ENCODE data around the gene CALD1. TPM values are rescaled to one million over a fixed set of nuclear protein-coding genes. Genes with fewer than 3 reads are reported as not detected.
"Not testable (repeated sequence)": the region's sequence is repeated elsewhere in the genome, so short reads cannot be mapped to it uniquely, and the experiment has no call there.

CALD1 gene
- polyA plus RNA-seq, 4 donors = 201 to 501 (median 268) TPM

GRCh38 chr7:134942690-134943466 is 163.4 kb downstream of the CALD1 start:
- DNase-seq (ENCODE audit: low read depth in 4 of 4, low spot score in 3 of 4) = no peak

DNA sequence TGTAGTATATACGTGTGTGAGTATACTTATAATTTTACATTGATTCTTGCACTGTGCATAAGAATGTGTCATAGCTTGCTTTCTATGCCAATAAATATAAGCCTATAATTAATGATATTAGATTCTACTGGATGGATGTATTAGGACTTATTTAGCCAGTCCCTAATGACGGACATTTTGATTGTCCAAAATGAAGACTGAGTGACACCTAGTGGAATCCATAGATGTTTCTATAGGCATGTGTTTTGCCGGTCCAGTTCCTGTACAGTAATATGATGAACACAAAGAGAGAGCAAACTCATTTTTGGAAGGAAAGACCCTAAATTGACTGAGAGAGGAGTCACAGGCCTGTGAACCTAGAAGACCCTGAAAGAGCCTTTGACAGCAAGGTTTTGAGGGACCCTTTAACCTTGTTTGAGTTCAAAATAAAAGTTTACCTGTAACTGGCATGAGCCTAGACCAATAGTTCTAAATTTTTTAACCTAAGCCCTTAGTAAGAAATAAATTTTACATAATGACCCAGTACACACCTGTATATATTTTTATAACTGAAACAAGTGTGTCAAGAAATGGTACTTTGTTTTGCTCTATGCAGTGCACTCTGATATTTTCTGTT is 164.5 kb downstream of the CALD1 start:
- DNase-seq (ENCODE audit: low read depth in 4 of 4, low spot score in 3 of 4) = no peak

- DNase-seq (ENCODE audit: low read depth in 4 of 4, low spot score in 3 of 4) = no peak
These were observed 166.3 kb downstream of the CALD1 start for GRCh38 chr7:134945691-134946090.

- DNase-seq (ENCODE audit: low read depth in 4 of 4, low spot score in 3 of 4) = no peak
These were observed 166.8 kb downstream of the CALD1 start for GRCh38 chr7:134946260-134946659.

DNA sequence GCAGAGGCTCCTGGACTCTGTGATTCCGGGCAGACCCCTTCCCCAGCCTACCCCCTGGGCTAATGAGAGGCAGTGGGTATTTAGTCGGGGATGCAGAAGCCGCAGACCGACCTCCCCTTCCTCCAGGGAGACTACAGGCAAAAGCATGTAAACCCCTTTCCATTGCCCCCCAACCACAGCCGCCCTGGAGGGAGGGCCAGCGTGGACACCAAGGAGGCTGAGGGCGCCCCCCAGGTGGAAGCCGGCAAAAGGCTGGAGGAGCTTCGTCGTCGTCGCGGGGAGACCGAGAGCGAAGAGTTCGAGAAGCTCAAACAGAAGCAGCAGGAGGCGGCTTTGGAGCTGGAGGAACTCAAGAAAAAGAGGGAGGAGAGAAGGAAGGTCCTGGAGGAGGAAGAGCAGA is 167.9 kb downstream of the CALD1 start:
- no peak for DNase-seq (ENCODE audit: low read depth in 4 of 4, low spot score in 3 of 4)

DNA sequence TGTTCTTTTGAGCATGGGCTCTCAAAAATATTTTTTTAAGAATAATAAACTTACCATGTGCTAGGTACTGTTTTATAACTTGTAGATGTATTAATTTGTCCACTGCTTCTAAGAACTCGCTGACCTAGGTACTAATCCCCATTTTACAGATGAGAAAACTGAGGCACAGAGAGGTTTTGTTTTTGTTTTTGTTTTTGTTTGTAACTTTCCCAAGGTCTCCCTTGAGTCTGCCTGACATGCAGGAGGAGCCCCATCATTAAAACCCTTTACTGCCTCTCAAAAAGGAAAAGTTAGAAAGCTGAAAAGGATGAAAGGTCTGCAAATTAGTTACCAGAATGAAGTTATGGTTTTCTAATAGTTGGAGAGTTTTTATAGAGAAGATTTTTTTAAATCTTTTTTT is 168.4 kb downstream of the CALD1 start:
- no peak for DNase-seq (ENCODE audit: low read depth in 4 of 4, low spot score in 3 of 4)

- DNase-seq (ENCODE audit: low read depth in 4 of 4, low spot score in 3 of 4) = no peak
These were observed 168.8 kb downstream of the CALD1 start for GRCh38 chr7:134948246-134948645.

DNA sequence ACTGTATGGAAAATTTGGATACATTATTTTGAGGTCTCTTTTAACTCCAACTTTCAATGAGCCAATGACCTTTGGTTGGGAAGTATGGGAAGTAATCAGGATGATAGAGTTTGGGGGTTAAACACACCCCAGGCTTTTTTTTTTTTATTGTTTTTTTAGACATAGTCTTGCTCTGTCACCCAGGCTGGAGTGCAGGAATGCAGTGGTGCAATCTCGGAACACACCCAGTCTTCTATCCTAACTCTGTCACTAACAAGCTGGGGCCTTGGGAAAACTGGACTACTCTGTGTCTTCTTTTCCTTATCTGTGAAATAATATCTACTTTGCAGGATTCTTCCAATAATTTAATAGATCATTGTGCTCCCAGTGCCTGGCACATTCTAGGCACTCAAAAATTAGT is 169.3 kb downstream of the CALD1 start:
- DNase-seq (ENCODE audit: low read depth in 4 of 4, low spot score in 3 of 4) = no peak

GRCh38 chr7:134949171-134949570 is 169.7 kb downstream of the CALD1 start:
- DNase-seq (ENCODE audit: low read depth in 4 of 4, low spot score in 3 of 4) = no peak

DNA sequence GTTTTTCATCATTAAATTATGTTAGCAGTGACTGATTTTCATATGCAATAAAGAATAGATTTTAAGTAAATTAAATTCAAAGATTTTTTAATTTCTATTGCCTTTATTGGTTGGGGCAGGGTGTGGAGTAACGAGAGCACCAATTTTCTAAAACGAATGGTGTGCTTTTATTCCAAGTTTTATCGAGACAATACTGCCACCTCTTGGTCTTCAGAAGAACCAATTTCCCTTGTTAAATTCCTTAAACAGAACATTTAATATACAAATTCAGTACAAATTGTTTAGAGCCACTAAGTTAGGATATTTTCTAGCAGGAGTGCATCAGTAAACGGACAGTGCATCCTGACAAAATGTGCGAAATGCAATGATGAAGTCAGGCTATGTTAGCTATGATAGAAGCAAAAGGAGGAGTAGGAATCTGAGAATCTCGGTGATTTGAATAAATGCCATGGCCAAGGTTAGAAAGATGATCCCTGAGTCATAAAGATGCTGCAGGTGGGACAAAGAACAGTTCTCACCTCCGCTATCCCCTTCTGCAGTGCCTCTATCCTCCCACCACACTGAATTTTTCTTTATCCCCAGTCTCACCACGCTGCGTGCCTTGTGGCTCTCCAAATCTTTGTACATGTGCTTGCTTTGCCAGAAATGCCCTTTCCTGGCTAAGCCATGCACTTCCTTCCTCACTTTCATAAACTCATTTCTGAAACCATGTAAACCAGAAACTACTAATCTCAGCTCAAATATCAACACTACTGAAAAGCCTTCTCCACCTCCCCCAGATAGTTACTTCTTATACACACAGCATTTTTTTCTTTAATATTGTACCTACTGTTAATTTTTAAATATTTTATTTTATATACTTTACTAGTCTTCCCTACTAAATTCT is 175.0 kb downstream of the CALD1 start:
- no peak for DNase-seq (ENCODE audit: low read depth in 4 of 4, low spot score in 3 of 4)

GRCh38 chr7:134957005-134957404 is 177.6 kb downstream of the CALD1 start:
- DNase-seq (ENCODE audit: low read depth in 4 of 4, low spot score in 3 of 4) = no peak

DNA sequence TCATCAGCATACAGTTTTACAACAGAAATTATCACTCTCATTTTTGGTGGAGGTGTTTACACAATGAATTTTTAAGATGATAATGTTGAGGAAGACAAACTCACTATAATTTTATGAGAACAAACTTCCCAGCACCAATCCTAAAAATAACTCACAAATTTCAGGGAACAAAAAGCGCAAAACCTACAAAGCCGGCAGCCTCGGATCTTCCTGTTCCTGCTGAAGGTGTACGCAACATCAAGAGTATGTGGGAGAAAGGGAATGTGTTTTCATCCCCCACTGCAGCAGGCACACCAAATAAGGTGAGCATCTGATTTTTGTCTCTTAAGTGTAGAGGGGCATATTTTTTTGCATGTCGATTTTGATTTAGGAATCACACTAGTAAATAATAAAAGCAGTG is 180.4 kb downstream of the CALD1 start:
- DNase-seq (ENCODE audit: low read depth in 4 of 4, low spot score in 3 of 4) = no peak

DNA sequence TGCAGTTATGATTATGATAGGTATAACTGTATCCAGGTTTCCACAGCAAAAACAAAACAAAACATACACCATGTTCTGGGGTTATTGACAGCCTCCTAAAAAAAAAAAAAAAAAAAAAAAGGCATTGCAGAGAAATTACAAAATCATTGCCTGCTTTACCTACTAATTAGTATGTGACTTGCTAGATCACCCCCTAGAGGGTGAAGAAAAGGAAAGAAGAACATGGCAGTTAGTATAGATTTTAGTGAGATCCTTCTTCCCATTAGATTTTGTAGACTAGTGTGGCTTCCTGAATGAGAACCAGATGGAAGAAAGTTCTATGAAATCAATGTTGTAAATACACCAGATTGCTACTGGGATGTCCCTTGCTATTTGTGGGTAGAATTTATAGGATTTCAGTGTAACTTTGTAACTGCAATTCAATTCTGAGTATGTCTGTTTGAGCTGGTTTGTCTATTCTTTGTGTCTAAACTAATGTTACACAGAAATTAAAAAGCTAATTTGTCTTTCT is 182.9 kb downstream of the CALD1 start:
- no peak for DNase-seq (ENCODE audit: low read depth in 4 of 4, low spot score in 3 of 4)

- no peak for DNase-seq (ENCODE audit: low read depth in 4 of 4, low spot score in 3 of 4)
These were observed 183.6 kb downstream of the CALD1 start for GRCh38 chr7:134963036-134963435.

- no peak for DNase-seq (ENCODE audit: low read depth in 4 of 4, low spot score in 3 of 4)
These were observed 187.3 kb downstream of the CALD1 start for GRCh38 chr7:134966691-134967090.

- DNase-seq (ENCODE audit: low read depth in 4 of 4, low spot score in 3 of 4) = no peak
These were observed 188.7 kb downstream of the CALD1 start for GRCh38 chr7:134968110-134968509.

- not testable (repeated sequence) for DNase-seq (ENCODE audit: low read depth in 4 of 4, low spot score in 3 of 4)
These were observed 202.2 kb downstream of the CALD1 start for GRCh38 chr7:134981645-134982044.

DNA sequence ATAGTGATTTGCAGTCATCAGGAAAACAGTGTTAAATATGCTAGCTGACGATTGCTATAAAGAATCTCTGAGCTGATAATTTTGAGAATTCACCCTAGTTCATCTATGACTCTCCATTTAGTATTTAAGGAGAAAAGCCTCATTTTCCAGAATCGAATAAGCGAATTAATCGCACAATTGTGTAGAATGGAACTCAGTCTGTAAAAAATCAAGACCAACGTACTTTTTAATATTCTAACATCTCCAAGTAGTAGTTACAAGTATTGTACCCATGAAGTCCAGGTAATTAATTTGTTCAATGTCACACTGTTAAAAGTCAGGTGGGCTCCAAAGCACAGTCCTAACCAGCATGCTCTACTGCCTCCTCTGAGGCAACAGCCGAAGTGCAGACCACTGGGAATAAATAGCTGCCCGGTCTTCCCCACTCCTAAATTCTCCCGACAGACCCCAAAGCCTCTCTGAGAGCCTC is 206.5 kb downstream of the CALD1 start:
- DNase-seq (ENCODE audit: low read depth in 4 of 4, low spot score in 3 of 4) = no peak

- DNase-seq (ENCODE audit: low read depth in 4 of 4, low spot score in 3 of 4) = peak; percentile 89 to 94 (median 93)
These were observed 207.2 kb downstream of the CALD1 start, which contains the start of gene AGBL3 for GRCh38 chr7:134986363-134987251. AGBL3 (plus strand) TSS chr7:134986508; CDS start chr7:134987934, 1,426 bp downstream.

DNA sequence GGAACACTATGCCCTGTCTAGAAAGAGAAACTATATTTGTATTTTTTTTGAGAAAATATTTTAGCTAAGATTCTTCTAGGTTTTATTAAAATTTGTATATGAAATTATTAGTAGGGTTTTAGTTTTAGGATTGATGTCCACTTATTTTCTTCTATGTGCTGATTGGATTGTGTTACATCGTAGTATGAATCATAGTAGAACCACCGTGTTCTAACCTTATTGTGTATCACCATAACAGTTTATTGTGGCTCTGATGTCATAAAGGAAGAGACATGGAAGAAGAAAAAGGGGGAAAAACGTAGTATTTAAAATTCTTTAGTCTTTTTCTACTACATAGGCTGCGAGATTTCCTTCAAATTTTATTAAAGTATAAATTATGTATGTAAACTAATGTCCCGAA is 208.7 kb downstream of the CALD1 start:
- DNase-seq (ENCODE audit: low read depth in 4 of 4, low spot score in 3 of 4) = no peak
